ENCODE results near the gene PERCC1.
"Not testable (repeated sequence)": the region's sequence is repeated elsewhere in the genome, so short reads cannot be mapped to it uniquely, and the experiment has no call there.

The PERCC1 gene

GRCh38 chr16:1434644-1435592, 4.0 kb downstream of the PERCC1 start:
- DNase-seq (ENCODE audit: low spot score): no peak

GRCh38 chr16:1435921-1436697, 5.2 kb downstream of the PERCC1 start:
- no peak for DNase-seq (ENCODE audit: low spot score)

- no peak for DNase-seq (ENCODE audit: low spot score)
Observed at GRCh38 chr16:1436731-1437355, 6.0 kb downstream of the PERCC1 start.

GRCh38 chr16:1437606-1438005, 6.7 kb downstream of the PERCC1 start:
- no peak for DNase-seq (ENCODE audit: low spot score)

- no peak for DNase-seq (ENCODE audit: low spot score)
Observed at GRCh38 chr16:1438229-1439057, 7.6 kb downstream of the PERCC1 start.

GRCh38 chr16:1439058-1439698, 8.3 kb downstream of the PERCC1 start:
- DNase-seq (ENCODE audit: low spot score): no peak

- not testable (repeated sequence) for DNase-seq (ENCODE audit: low spot score)
Observed at GRCh38 chr16:1439699-1440074, 8.8 kb downstream of the PERCC1 start.

- no peak for DNase-seq (ENCODE audit: low spot score)
Observed at GRCh38 chr16:1441391-1441829, 10.5 kb downstream of the PERCC1 start.

GRCh38 chr16:1442697-1443096, 11.8 kb downstream of the PERCC1 start:
- DNase-seq (ENCODE audit: low spot score): no peak

GRCh38 chr16:1443403-1443973, 12.6 kb downstream of the PERCC1 start:
- DNase-seq (ENCODE audit: low spot score): no peak

GRCh38 chr16:1443980-1444729, 13.3 kb downstream of the PERCC1 start, which contains the start of gene CCDC154:
TSS of gene CCDC154 (minus strand) at chr16:1444556. CDS start at chr16:1444322, 234 bp downstream.
- no peak for DNase-seq (ENCODE audit: low spot score)

- no peak for DNase-seq (ENCODE audit: low spot score)
Observed at GRCh38 chr16:1444730-1445517, 14.0 kb downstream of the PERCC1 start.

- DNase-seq (ENCODE audit: low spot score): no peak
Observed at GRCh38 chr16:1445518-1446203, 14.8 kb downstream of the PERCC1 start.

GRCh38 chr16:1446296-1447080, 15.6 kb downstream of the PERCC1 start:
- no peak for DNase-seq (ENCODE audit: low spot score)

GRCh38 chr16:1447965-1448364, 17.1 kb downstream of the PERCC1 start:
- DNase-seq (ENCODE audit: low spot score): no peak

GRCh38 chr16:1448536-1449116, 17.7 kb downstream of the PERCC1 start:
- DNase-seq (ENCODE audit: low spot score): no peak

GRCh38 chr16:1449201-1449788, 18.4 kb downstream of the PERCC1 start:
- no peak for DNase-seq (ENCODE audit: low spot score)
